Hematopoietic multipotent progenitor cell treated with erythropoietin and hydrocortisone succinate and interleukin-3 and kit ligand, for 4 days (in vitro differentiated cells): ENCODE data around the gene KRTAP20-1.

Source experiments
- DNase-seq: peaks from one replicate; pipeline ENCODE4 v3.0.0-alpha.2; 2015

The KRTAP20-1 gene

GRCh38 chr21:30652891-30653290, 36.7 kb downstream of the KRTAP20-1 start:
- no peak for DNase-seq
